Measurements from ENCODE around the gene SLC38A4.

The SLC38A4 gene

GRCh38 chr12:46785382-46785781 is 40.4 kb downstream of the SLC38A4 start:
- DNase-seq (ENCODE audit: low read depth) = no peak
- TF ChIP-seq CTCF (conservative IDR thresholded peaks at IDR 0.05; ENCODE audit: control insufficient read depth, insufficient read depth, low read depth, low read length) = no peak
- no peak overlapping the region for H3K4me3 ChIP-seq (ENCODE audit: control insufficient read depth, low read depth, low read length)

- TF ChIP-seq CTCF (conservative IDR thresholded peaks at IDR 0.05; ENCODE audit: control insufficient read depth, insufficient read depth, low read depth, low read length) = no peak
- no peak for DNase-seq (ENCODE audit: low read depth)
- no peak overlapping the region for H3K4me3 ChIP-seq (ENCODE audit: control insufficient read depth, low read depth, low read length)
These were observed 41.9 kb downstream of the SLC38A4 start for GRCh38 chr12:46783871-46784270.

- TF ChIP-seq CTCF (conservative IDR thresholded peaks at IDR 0.05; ENCODE audit: control insufficient read depth, insufficient read depth, low read depth, low read length) = no peak
- H3K4me3 ChIP-seq (ENCODE audit: control insufficient read depth, low read depth, low read length) = no peak overlapping the region
- DNase-seq (ENCODE audit: low read depth) = no peak
These were observed 45.9 kb downstream of the SLC38A4 start for GRCh38 chr12:46779879-46780278.

GRCh38 chr12:46779063-46779462 is 46.7 kb downstream of the SLC38A4 start:
- TF ChIP-seq CTCF (conservative IDR thresholded peaks at IDR 0.05; ENCODE audit: control insufficient read depth, insufficient read depth, low read depth, low read length) = no peak
- no peak for DNase-seq (ENCODE audit: low read depth)

GRCh38 chr12:46778415-46778814 is 47.4 kb downstream of the SLC38A4 start:
- DNase-seq (ENCODE audit: low read depth) = no peak
- no peak overlapping the region for H3K4me3 ChIP-seq (ENCODE audit: control insufficient read depth, low read depth, low read length)
- TF ChIP-seq CTCF (conservative IDR thresholded peaks at IDR 0.05; ENCODE audit: control insufficient read depth, insufficient read depth, low read depth, low read length) = no peak

More at GRCh38 chr12:46779063-46779462, 46.7 kb downstream of the SLC38A4 start:
- H3K4me3 ChIP-seq (ENCODE audit: control insufficient read depth, low read depth, low read length) = no peak overlapping the region

GRCh38 chr12:46777587-46777986 is 48.2 kb downstream of the SLC38A4 start:
- DNase-seq (ENCODE audit: low read depth) = no peak
- no peak overlapping the region for H3K4me3 ChIP-seq (ENCODE audit: control insufficient read depth, low read depth, low read length)
- TF ChIP-seq CTCF (conservative IDR thresholded peaks at IDR 0.05; ENCODE audit: control insufficient read depth, insufficient read depth, low read depth, low read length) = no peak

GRCh38 chr12:46775796-46776195 is 50.0 kb downstream of the SLC38A4 start:
- no peak for TF ChIP-seq CTCF (conservative IDR thresholded peaks at IDR 0.05; ENCODE audit: control insufficient read depth, insufficient read depth, low read depth, low read length)

More at GRCh38 chr12:46775796-46776195, 50.0 kb downstream of the SLC38A4 start:
- DNase-seq (ENCODE audit: low read depth) = no peak
- no peak overlapping the region for H3K4me3 ChIP-seq (ENCODE audit: control insufficient read depth, low read depth, low read length)
